Neutrophil (primary cell): Measurements from ENCODE around the gene CDCP1.

Experiments
- H3K27ac ChIP-seq: fragments of 200-600 bp; sonication (generic); 2 replicates; pipeline ENCODE4 v1.5.1; 2016; ENCODE audit warnings: mild to moderate bottlenecking, moderate library complexity
- H3K27me3 ChIP-seq: fragments of 200-600 bp; sonication (generic); 2 replicates; pipeline ENCODE4 v1.6.0; 2016; ENCODE audit warnings: mild to moderate bottlenecking
- H3K36me3 ChIP-seq: fragments of 200-600 bp; sonication (generic); 2 replicates; pipeline ENCODE4 v1.5.1; 2017
- H3K4me1 ChIP-seq, 2 experiments: fragments of 200-600 bp in 1 of 2; sonication (generic) in 1 of 2; 1 replicate in 1 of 2; 2 replicates in 1 of 2; pipeline versions ENCODE4 v1.5.1 to v1.6.1; 2013 to 2016; ENCODE audit warnings: low read depth in 1 of 2, low read length in 1 of 2, mild to moderate bottlenecking in 1 of 2, moderate library complexity in 1 of 2; ENCODE audit not compliant: control insufficient read depth in 1 of 2, insufficient read depth in 1 of 2
- H3K4me3 ChIP-seq, 2 experiments: fragments of 200-600 bp in 1 of 2; sonication (generic) in 1 of 2; 1 replicate in 1 of 2; 2 replicates in 1 of 2; pipeline ENCODE4 v1.5.1; 2013 to 2016; ENCODE audit warnings: low read depth in 1 of 2, low read length in 1 of 2, mild to moderate bottlenecking in 1 of 2, moderate library complexity in 1 of 2
- H3K9me3 ChIP-seq: fragments of 200-600 bp; sonication (generic); 2 replicates; pipeline ENCODE4 v1.5.1; 2016
- TF ChIP-seq, protein P1 (sequence below): fragments of 200-600 bp; sonication (generic); IDR thresholded peaks from 2 replicates; pipeline ENCODE4 v1.5.1; 2016; ENCODE audit warnings: antibody characterized with exemption

The CDCP1 gene

DNA sequence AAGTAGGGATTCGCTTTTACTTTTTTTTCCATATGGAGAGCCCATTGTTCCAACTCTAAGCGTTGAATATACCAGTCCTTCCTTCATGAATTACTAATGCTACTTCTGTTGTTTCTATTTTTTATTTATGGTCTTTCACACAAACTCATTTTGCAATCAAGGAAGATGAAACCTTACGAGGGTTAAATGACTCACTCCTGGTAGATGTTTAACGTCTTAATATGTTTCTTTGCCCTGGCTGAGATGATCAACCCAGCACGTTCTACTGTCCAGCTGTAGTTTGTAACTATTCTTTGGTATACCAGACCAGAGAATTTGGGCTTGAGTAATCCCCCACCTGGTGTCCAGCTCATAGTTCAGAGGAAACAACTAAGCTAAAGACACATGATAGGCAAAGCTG is 23.1 kb downstream of the CDCP1 start:
- TF ChIP-seq, protein P1, sequence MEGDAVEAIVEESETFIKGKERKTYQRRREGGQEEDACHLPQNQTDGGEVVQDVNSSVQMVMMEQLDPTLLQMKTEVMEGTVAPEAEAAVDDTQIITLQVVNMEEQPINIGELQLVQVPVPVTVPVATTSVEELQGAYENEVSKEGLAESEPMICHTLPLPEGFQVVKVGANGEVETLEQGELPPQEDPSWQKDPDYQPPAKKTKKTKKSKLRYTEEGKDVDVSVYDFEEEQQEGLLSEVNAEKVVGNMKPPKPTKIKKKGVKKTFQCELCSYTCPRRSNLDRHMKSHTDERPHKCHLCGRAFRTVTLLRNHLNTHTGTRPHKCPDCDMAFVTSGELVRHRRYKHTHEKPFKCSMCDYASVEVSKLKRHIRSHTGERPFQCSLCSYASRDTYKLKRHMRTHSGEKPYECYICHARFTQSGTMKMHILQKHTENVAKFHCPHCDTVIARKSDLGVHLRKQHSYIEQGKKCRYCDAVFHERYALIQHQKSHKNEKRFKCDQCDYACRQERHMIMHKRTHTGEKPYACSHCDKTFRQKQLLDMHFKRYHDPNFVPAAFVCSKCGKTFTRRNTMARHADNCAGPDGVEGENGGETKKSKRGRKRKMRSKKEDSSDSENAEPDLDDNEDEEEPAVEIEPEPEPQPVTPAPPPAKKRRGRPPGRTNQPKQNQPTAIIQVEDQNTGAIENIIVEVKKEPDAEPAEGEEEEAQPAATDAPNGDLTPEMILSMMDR: no peak
- Histone ChIP-seq H3K4me1 (peaks cover 7% of the 10 kb centered on the region in 2 experiments), H3K27ac (no peak overlapping the region), H3K9me3 (no peaks in the 10 kb centered on the region), H3K36me3 (no peaks in the 10 kb centered on the region), H3K27me3 (peaks cover 4% of the 10 kb centered on the region), H3K4me3 (no peak overlapping the region)

DNA sequence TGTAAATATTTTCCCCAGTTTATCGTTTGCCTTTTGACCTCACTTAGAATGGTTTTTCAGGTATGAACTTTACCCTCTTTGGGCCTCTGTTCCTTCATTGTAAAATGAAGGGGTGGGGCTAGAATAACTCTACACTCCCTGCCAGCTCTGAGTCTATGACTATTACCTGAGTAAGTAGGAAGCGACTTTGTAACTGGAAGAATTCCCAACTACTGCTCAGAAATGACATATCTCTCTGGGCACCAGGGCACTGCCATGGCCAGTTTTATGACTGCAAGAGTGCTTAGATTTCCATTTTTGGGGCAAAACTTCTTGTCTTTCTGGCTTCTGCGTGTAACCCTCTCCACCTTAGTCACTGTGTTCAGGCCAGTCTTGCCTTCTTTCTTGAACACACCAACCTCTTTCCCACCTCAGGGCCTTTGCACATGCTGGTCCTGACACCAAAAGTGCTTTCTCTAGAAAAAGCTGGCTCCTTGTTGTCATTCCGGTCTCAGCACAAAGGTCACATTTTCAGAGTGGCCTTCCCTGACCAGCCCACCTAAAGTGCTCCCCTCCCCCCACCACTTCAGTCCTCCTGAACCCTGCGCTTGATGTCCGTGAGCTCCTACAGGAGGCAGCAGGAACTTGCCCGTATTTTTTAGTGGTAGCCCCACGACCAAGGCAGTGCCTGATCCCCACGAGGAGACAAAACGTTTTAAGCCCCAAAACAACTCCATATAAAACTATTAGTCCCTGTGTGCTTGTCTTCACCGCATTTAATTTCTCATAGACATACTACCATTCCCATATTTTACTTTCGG is 25.6 kb downstream of the CDCP1 start:
- no peaks in the 10 kb centered on the region for H3K36me3 ChIP-seq
- no peak overlapping the region for H3K27ac ChIP-seq
- H3K4me1 ChIP-seq: peaks cover 9 to 10% of the 10 kb centered on the region in 2 experiments
- no peaks in the 10 kb centered on the region for H3K9me3 ChIP-seq
- no peak overlapping the region for H3K4me3 ChIP-seq
- peaks cover 4% of the 10 kb centered on the region for H3K27me3 ChIP-seq
- TF ChIP-seq, protein P1: no peak

DNA sequence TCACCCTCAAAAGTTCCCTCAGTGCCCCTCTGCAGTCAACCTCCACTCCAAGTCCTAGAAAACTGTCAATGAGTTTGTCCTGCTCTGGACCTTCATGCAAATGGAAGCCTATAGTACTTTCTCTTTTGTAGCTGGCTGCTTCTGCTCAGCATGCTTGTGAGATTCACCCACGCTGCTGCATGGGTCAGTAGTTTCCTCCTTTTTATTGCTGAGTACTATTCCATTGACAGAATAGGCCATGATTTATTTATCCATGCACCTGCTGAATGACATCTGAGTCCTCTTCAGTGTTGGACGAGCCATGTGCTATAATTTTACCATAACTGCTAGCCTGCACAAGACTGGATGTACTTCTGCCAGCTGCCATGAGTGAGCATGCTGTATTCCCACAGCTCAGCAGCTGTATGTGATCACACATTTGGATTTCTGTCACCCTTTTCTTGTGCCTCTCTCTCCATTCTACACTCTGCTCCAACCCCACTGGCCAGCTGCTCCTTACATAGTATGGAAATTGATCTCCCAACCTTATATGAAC is 26.3 kb downstream of the CDCP1 start:
- Histone ChIP-seq H3K4me1 (peaks cover 9 to 10% of the 10 kb centered on the region in 2 experiments), H3K27me3 (peaks cover 4% of the 10 kb centered on the region), H3K27ac (no peak overlapping the region), H3K9me3 (no peaks in the 10 kb centered on the region), H3K4me3 (no peak overlapping the region), H3K36me3 (no peaks in the 10 kb centered on the region)
- TF ChIP-seq, protein P1: no peak

DNA sequence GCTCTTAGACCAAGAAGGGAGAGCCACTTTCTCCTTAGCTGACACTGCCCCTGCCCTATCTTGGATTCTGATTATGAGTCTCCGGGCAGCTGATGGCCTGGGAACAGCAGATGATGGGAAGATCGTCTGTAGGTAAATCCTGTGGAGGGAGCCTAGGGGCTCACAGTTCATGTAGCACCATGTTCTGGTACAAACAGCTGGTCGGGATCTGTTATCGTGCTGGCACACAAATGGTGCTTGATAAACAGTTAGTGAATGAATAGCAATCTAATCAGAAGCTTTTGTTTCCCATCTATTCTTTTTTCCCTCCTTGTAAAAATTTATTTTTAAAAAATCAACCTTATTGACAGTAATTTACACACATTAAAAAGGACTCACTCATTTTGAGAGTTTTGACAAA is 26.8 kb downstream of the CDCP1 start:
- no peaks in the 10 kb centered on the region for H3K36me3 ChIP-seq
- H3K27me3 ChIP-seq: peaks cover 4% of the 10 kb centered on the region
- peaks cover 9 to 10% of the 10 kb centered on the region in 2 experiments for H3K4me1 ChIP-seq
- H3K9me3 ChIP-seq: no peaks in the 10 kb centered on the region
- no peak overlapping the region for H3K4me3 ChIP-seq
- TF ChIP-seq, protein P1: no peak
- H3K27ac ChIP-seq: no peak overlapping the region

DNA sequence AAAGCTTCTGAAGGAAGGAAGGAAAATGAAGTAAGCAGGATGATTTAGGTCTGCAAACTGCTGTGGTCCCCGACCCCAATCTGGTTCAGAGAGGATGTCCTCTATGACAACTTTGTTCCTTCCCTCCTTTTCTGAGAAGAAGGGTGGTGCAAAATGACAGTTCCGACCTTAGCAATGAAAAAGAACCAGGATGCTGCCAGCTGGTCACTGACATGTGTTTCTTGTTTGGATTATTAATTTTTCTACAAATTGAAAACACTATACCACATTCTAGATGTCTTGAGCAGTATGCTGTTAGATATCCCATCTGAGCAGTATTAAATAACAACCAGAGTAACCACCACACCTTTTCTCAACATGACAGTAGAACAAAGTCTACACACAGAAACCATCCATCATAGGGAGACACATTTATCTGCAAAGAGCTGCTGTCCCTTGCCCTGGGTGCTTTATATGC is 27.5 kb downstream of the CDCP1 start:
- Histone ChIP-seq H3K27me3 (peaks cover 4% of the 10 kb centered on the region), H3K9me3 (no peaks in the 10 kb centered on the region), H3K27ac (no peak overlapping the region), H3K36me3 (no peaks in the 10 kb centered on the region), H3K4me3 (no peak overlapping the region), H3K4me1 (peaks cover 9 to 10% of the 10 kb centered on the region in 2 experiments)
- TF ChIP-seq, protein P1: no peak
